Measurements from ENCODE around the gene SMARCA5.

Gene SMARCA5

DNA sequence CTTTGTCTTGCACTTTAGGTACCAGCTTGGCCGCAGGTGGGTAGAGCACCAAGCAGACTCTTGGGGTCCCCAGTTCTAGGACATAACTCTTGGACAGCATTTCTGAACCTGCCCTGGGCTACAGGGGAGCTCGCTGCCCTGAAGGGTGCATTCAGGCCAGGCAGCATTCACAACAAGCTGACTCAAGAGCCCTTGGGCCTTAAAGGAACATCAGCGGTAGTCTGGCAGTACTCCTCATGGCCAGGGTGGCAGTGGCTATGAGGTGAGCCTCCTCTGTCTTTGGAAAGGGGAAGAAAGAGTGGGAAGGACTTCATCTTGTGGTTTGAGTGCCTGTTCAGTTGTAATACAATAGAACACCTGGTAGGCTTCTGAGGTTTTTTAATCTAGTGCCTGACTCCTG is 24.8 kb upstream of the SMARCA5 start:
- ChIA-PET POLR2A (ENCODE audit: low non-redundant PET) (no interaction called here), CTCF (no interaction called here)
- no peak overlapping the region for H3K27ac ChIP-seq
- TF ChIP-seq, protein P1, sequence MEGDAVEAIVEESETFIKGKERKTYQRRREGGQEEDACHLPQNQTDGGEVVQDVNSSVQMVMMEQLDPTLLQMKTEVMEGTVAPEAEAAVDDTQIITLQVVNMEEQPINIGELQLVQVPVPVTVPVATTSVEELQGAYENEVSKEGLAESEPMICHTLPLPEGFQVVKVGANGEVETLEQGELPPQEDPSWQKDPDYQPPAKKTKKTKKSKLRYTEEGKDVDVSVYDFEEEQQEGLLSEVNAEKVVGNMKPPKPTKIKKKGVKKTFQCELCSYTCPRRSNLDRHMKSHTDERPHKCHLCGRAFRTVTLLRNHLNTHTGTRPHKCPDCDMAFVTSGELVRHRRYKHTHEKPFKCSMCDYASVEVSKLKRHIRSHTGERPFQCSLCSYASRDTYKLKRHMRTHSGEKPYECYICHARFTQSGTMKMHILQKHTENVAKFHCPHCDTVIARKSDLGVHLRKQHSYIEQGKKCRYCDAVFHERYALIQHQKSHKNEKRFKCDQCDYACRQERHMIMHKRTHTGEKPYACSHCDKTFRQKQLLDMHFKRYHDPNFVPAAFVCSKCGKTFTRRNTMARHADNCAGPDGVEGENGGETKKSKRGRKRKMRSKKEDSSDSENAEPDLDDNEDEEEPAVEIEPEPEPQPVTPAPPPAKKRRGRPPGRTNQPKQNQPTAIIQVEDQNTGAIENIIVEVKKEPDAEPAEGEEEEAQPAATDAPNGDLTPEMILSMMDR (conservative IDR thresholded peaks at IDR 0.05; ENCODE audit: low read depth) = no peak
- no peak for DNase-seq (ENCODE audit: low spot score)

DNA sequence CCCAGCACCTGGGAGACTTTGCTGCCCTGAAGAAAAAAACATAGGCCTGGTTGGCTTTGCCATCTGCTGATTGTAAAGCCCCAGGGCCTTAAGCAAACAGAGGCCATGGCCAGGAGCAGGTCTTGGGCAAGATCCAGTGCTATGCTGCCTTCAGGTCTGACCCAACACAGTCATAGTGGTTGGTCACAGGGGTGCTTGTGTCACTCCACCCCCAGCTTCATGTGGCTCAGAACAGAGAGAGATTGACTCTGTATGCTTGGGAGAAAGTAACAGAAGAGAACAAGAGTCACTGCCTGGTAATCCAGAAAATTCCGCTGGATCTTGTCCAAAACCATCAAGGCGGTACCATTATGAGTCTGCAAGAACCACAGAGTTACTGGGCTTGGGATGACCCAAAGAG is 24.4 kb upstream of the SMARCA5 start:
- TF ChIP-seq, protein P1 (conservative IDR thresholded peaks at IDR 0.05; ENCODE audit: low read depth) = no peak
- ChIA-PET CTCF (no interaction called here), POLR2A (ENCODE audit: low non-redundant PET) (no interaction called here)
- DNase-seq (ENCODE audit: low spot score) = no peak
- no peak overlapping the region for H3K27ac ChIP-seq

DNA sequence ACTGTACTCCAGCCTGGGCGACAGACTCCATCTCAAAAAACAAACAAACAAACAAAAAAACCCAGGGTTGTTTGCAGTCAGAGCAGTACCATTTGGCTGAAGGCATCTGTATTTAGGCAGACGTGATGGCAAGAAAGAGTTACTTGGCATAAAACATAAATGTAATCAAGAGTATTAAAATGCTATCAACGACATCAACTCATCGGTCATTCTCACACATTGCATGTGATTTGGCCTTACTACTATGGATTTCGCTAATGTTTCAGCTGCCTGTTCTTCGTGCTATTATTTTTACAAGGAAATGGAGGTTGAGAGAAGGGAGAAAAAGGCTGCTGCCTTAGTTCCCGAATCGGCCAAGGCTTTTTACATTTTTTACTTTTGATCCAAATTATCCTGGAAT is 15.5 kb upstream of the SMARCA5 start:
- CTCF ChIA-PET = no interaction called here
- POLR2A ChIA-PET (ENCODE audit: low non-redundant PET) = no interaction called here
- TF ChIP-seq, protein P1 (conservative IDR thresholded peaks at IDR 0.05; ENCODE audit: low read depth) = no peak
- H3K27ac ChIP-seq = no peak overlapping the region
- DNase-seq (ENCODE audit: low spot score) = no peak

DNA sequence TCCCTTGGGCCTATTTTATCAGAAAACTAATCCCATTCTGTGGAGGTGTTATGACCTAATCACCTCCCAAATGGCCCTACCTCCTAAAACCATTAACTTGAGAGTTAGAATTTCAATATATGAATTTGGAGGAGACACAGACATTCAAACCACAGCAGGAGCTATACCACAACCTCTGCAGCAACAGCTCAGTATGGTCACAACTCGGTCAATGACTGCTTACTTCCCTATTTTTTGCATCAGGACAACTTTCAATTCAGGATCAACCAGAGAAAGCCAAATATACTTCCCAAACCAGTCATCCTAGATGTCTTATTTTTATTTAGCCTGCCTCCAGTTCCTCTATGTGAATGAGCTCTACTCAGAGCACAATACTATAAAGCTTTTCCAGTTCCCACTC is 11.3 kb upstream of the SMARCA5 start:
- TF ChIP-seq, protein P1 (conservative IDR thresholded peaks at IDR 0.05; ENCODE audit: low read depth) = no peak
- ChIA-PET POLR2A (ENCODE audit: low non-redundant PET) (no interaction called here), CTCF (no interaction called here)
- DNase-seq (ENCODE audit: low spot score) = no peak
- no peak overlapping the region for H3K27ac ChIP-seq

DNA sequence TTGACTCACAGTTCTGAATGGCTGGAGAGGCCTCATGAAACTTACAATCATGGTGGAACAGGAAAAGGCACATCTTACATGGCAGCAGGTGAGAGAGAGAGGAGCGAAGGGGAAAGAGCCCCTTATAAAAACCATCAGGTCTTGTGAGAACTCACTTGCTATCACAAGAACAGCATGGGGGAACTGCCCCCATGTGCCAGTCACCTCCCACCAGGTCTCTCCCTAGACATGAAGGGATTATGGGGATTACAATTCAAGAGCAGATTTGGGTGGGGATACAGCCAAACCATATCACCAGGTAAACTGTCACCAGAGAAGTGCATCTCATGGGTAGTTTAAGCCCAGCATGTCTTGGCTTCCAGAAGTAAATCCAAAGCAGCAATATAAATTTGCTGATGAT is 7.5 kb upstream of the SMARCA5 start:
- CTCF ChIA-PET = no interaction called here
- no peak overlapping the region for H3K27ac ChIP-seq
- POLR2A ChIA-PET (ENCODE audit: low non-redundant PET) = no interaction called here
- TF ChIP-seq, protein P1 (conservative IDR thresholded peaks at IDR 0.05; ENCODE audit: low read depth) = no peak
- no peak for DNase-seq (ENCODE audit: low spot score)

DNA sequence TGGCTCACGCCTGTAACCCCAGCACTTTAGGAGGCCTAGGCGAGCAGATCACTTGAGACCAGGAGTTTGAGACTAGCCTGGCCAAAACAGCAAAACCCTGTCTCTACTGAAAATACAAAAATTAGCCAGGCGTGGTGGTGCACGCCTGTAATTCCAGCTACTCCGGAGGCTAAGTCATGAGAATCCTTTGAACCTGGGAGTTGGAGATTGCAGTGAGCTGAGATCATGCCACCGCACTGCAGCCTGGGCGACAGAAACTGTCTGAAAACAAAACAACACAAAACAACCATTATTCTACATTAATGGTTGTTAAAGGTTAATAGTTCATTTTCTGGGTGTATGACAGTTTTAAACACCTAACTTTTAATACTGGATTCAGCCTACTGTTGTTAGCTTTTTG is 1.6 kb upstream of the SMARCA5 start:
- ChIA-PET CTCF (no interaction called here), POLR2A (ENCODE audit: low non-redundant PET) (no interaction called here)
- no peak overlapping the region for H3K27ac ChIP-seq
- TF ChIP-seq, protein P1 (conservative IDR thresholded peaks at IDR 0.05; ENCODE audit: low read depth) = no peak
- no peak for DNase-seq (ENCODE audit: low spot score)

DNA sequence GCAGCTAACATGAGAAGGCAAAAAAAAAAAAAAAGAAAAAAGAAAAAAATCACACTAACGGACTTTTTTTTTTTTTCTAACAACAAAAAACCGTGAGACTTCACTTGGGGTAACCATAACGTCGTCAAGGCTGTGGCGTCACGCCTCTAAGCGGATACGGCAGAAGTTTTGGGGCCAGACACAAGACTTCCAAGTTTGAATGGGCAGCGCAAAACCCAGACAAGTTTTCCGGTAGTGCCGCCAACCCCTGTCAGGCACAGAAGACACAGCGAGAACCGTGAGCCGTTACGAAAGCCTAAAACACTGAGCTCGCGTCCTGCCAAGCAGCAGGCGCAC is 556 bp upstream of the SMARCA5 start:
- H3K27ac ChIP-seq = peak overlapping the region; percentile 98
- TF ChIP-seq, protein P1 (conservative IDR thresholded peaks at IDR 0.05; ENCODE audit: low read depth) = no peak
- CTCF ChIA-PET = interaction anchor here (0.6 kb wide), 3 partner anchors 32 to 1569 kb away, joined by 4 to 7 read pairs (median 5); no protein-coding TSS in a partner anchor
- no peak for DNase-seq (ENCODE audit: low spot score)
- POLR2A ChIA-PET (ENCODE audit: low non-redundant PET) = interaction anchor here (0.6 kb wide), 1 partner anchor 500 kb away, joined by 11 read pairs; no protein-coding TSS in a partner anchor
